Colonic mucosa (tissue), 4 donors: ENCODE measurements around the gene HSFX4. TPM values are rescaled to one million over a fixed set of nuclear protein-coding genes. Genes with fewer than 3 reads are reported as not detected.
"Not testable (repeated sequence)": the region's sequence is repeated elsewhere in the genome, so short reads cannot be mapped to it uniquely, and the experiment has no call there.

Source experiments
- DNase-seq: peaks from one replicate; pipeline ENCODE4 v3.0.0-alpha.2; 2020
- H3K27ac ChIP-seq: fragments of 200-600 bp; one replicate; pipeline ENCODE4 v1.8.0; 2021
- H3K27me3 ChIP-seq: fragments of 200-600 bp; one replicate; pipeline ENCODE4 v1.8.0; 2021
- H3K36me3 ChIP-seq: fragments of 200-600 bp; one replicate; pipeline ENCODE4 v1.8.0; 2021
- H3K4me1 ChIP-seq: fragments of 200-600 bp; one replicate; pipeline ENCODE4 v1.8.0; 2021; ENCODE audit warnings: mild to moderate bottlenecking
- H3K4me3 ChIP-seq: fragments of 200-600 bp; one replicate; pipeline ENCODE4 v1.8.0; 2021
- H3K9ac ChIP-seq, 2 donors: one replicate each; pipeline ENCODE4 v1.7.0; 2013; ENCODE audit warnings: control low read depth in 2 of 2, low read depth in 2 of 2, low read length in 2 of 2
- H3K9me3 ChIP-seq: fragments of 200-600 bp; one replicate; pipeline ENCODE4 v1.8.0; 2021
- CTCF ChIP-seq: fragments of 200-600 bp; IDR thresholded peaks from one replicate; pipeline ENCODE4 v1.8.0; 2022; ENCODE audit warnings: antibody characterized with exemption, mild to moderate bottlenecking
- intact Hi-C: fragments of 100-400 bp; cut with DNase I; formaldehyde crosslinking; loops from one replicate; pipeline ENCODE4 v1.14.1; 2022
- total RNA-seq, 2 donors: library from RNA; stranded (reverse); fragmentation: NEBNext Ultra II Directional in 1 of 2; extraction: Animal tissue kit (Norgen Biotek cat#: 25700) in 1 of 2; gene quantifications; one replicate each; pipeline ENCODE4 v1.2.1, GENCODE V29; 2021
- donor health status: healthy.
- donor health status: DM: no; HTN: no; CAD: no.
- donor health status: DM: no; HTN: no; CAD: no.

HSFX4 gene
- not detected for total RNA-seq

- H3K4me1 ChIP-seq, H3K27ac ChIP-seq, DNase-seq, H3K36me3 ChIP-seq, H3K9me3 ChIP-seq, H3K27me3 ChIP-seq, intact Hi-C loops, H3K4me3 ChIP-seq, H3K9ac ChIP-seq: not testable (repeated sequence)
Measured at GRCh38 chrX:149929400-149929799, at the start of gene HSFX4. TSS of gene HSFX4 (plus strand) at chrX:149929573. CDS start at chrX:149929645, 72 bp downstream.

- TF ChIP-seq CTCF: no peak
- DNase-seq: no peak
- no peaks in the 10 kb centered on the region for H3K4me1 ChIP-seq
- H3K27ac ChIP-seq: no peak within 1 kb of the TSS
- H3K36me3 ChIP-seq: no peaks in the 10 kb centered on the region
- no peaks in the 10 kb centered on the region for H3K9me3 ChIP-seq
- no peaks in the 10 kb centered on the region for H3K27me3 ChIP-seq
- no peak within 1 kb of the TSS for H3K9ac ChIP-seq
- intact Hi-C loops: no loop called here
- no peak within 1 kb of the TSS for H3K4me3 ChIP-seq
Measured at GRCh38 chrX:149881081-149881711, 48.2 kb upstream of the HSFX4 start, which contains the start of gene MAGEA8. TSS of gene MAGEA8 (plus strand) at chrX:149881183. CDS start at chrX:149884273, 3,090 bp downstream.

GRCh38 chrX:149890828-149891227 is 38.5 kb upstream of the HSFX4 start:
- H3K4me1 ChIP-seq, H3K4me3 ChIP-seq, DNase-seq, H3K9ac ChIP-seq, intact Hi-C loops, H3K27me3 ChIP-seq, H3K36me3 ChIP-seq, H3K27ac ChIP-seq, H3K9me3 ChIP-seq: not testable (repeated sequence)

- no peak overlapping the region for H3K27ac ChIP-seq
- H3K36me3 ChIP-seq: no peaks in the 10 kb centered on the region
- H3K9ac ChIP-seq: no peak overlapping the region
- TF ChIP-seq CTCF: no peak
- H3K9me3 ChIP-seq: no peaks in the 10 kb centered on the region
- no peak for DNase-seq
- no peaks in the 10 kb centered on the region for H3K27me3 ChIP-seq
- no peak overlapping the region for H3K4me3 ChIP-seq
- intact Hi-C loops: no loop called here
- no peaks in the 10 kb centered on the region for H3K4me1 ChIP-seq
Measured at GRCh38 chrX:149898554-149898953, 30.8 kb upstream of the HSFX4 start.

- H3K4me1 ChIP-seq: no peaks in the 10 kb centered on the region
- H3K27me3 ChIP-seq: no peaks in the 10 kb centered on the region
- intact Hi-C loops: no loop called here
- no peaks in the 10 kb centered on the region for H3K36me3 ChIP-seq
- no peak overlapping the region for H3K9ac ChIP-seq
- no peak for TF ChIP-seq CTCF
- H3K4me3 ChIP-seq: no peak overlapping the region
- DNase-seq: no peak
- H3K27ac ChIP-seq: no peak overlapping the region
- H3K9me3 ChIP-seq: no peaks in the 10 kb centered on the region
Measured at GRCh38 chrX:149903889-149904748, 25.3 kb upstream of the HSFX4 start.

GRCh38 chrX:149908308-149908707 is 21.1 kb upstream of the HSFX4 start:
- intact Hi-C loops: no loop called here
- Histone ChIP-seq H3K9me3 (no peaks in the 10 kb centered on the region), H3K27me3 (no peaks in the 10 kb centered on the region), H3K36me3 (no peaks in the 10 kb centered on the region), H3K4me3 (no peak overlapping the region), H3K9ac (no peak overlapping the region), H3K4me1 (no peaks in the 10 kb centered on the region), H3K27ac (no peak overlapping the region)
- no peak for DNase-seq
- TF ChIP-seq CTCF: no peak
